ENCODE results near the gene AFG3L2.

- no peak for TF ChIP-seq CTCF (IDR thresholded peaks at IDR 0.05 in 2 of 3, conservative IDR thresholded peaks at IDR 0.05 in 1 of 3; ENCODE audit: control insufficient read depth in 2 of 3, extremely low read depth in 1 of 3, insufficient read depth in 1 of 3, low read depth in 3 of 3, low read length in 3 of 3)
- no peak for TF ChIP-seq CREB1 (IDR thresholded peaks at IDR 0.05; ENCODE audit: low read depth)
- no peak for TF ChIP-seq MXI1 (IDR thresholded peaks at IDR 0.05; ENCODE audit: low read depth, low read length)
- TF ChIP-seq USF2 (IDR thresholded peaks at IDR 0.05; ENCODE audit: borderline replicate concordance, low read depth, low read length): no peak
- no peak for TF ChIP-seq JUND (IDR thresholded peaks at IDR 0.05; ENCODE audit: low read depth, low read length)
- no peak for TF ChIP-seq RCOR1 (conservative IDR thresholded peaks at IDR 0.05; ENCODE audit: low read depth, low read length)
- TF ChIP-seq BCL3 (IDR thresholded peaks at IDR 0.05; ENCODE audit: borderline replicate concordance, insufficient read depth, low read depth, low read length, poor library complexity, severe bottlenecking): no peak
- TF ChIP-seq DPF2 (IDR thresholded peaks at IDR 0.05): no peak
- no peak for TF ChIP-seq POLR2AphosphoS5 (IDR thresholded peaks at IDR 0.05; ENCODE audit: low read length)
- TF ChIP-seq TAF1 (IDR thresholded peaks at IDR 0.05; ENCODE audit: borderline replicate concordance, low read depth, low read length): no peak
- TF ChIP-seq GABPA (IDR thresholded peaks at IDR 0.05; ENCODE audit: low read depth): no peak
- TF ChIP-seq USF1 (IDR thresholded peaks at IDR 0.05; ENCODE audit: borderline replicate concordance, extremely low read length, insufficient read depth, low read depth, low read length): no peak
These were observed 88.6 kb downstream of the AFG3L2 start for GRCh38 chr18:12288403-12288755.

Measured in GM12878 (cell line).